Ascending aorta (tissue), 2 donors: Measurements from ENCODE around the gene UNC13C. TPM values are rescaled to one million over a fixed set of nuclear protein-coding genes. Genes with fewer than 3 reads are reported as not detected.
A peak's percentile ranks its signal among the peaks of the same experiment; 100 is the strongest.

ENCODE experiments used
- DNase-seq, 2 donors: peaks; one replicate each; pipeline ENCODE4 v3.0.0-alpha.2; 2019; ENCODE audit warnings: low spot score in 2 of 2
- H3K27ac ChIP-seq, 2 donors: fragments of 200-600 bp; sonication (generic); one replicate each; pipeline ENCODE4 v1.5.1; 2016 to 2017; ENCODE audit warnings: mild to moderate bottlenecking in 1 of 2
- H3K27me3 ChIP-seq: fragments of 200-600 bp; sonication (generic); one replicate; pipeline ENCODE4 v1.5.1; 2017
- H3K36me3 ChIP-seq, 2 donors: fragments of 200-600 bp; sonication (generic); one replicate each; pipeline ENCODE4 v1.5.1; 2016
- H3K4me1 ChIP-seq, 2 donors: fragments of 200-600 bp; sonication (generic); one replicate each; pipeline ENCODE4 v1.5.1; 2016 to 2017; ENCODE audit warnings: mild to moderate bottlenecking in 1 of 2
- H3K4me3 ChIP-seq, 2 donors: fragments of 200-600 bp; sonication (generic); one replicate each; pipeline ENCODE4 v1.5.1; 2016 to 2017; ENCODE audit warnings: mild to moderate bottlenecking in 1 of 2
- H3K9me3 ChIP-seq, 2 donors: fragments of 200-600 bp; sonication (generic); one replicate each; pipeline ENCODE4 v1.5.1; 2016
- intact Hi-C: fragments of 100-400 bp; cut with DNase I; formaldehyde crosslinking; loops from one replicate; pipeline ENCODE4 v1.15.1; 2023
- total RNA-seq: library from RNA; depleted of rRNA; stranded (reverse); fragments of >200 nt; gene quantifications from one replicate; pipeline ENCODE4 v1.1.0, GENCODE V29; 2016
- TF ChIP-seq, protein P1 (sequence below), 3 experiments: fragments of 200-600 bp in 2 of 3; fragments of 450-650 bp in 1 of 3; sonication (generic) in 2 of 3; IDR thresholded peaks; one replicate each; pipeline ENCODE4 v1.5.1; 2016 to 2019; ENCODE audit warnings: antibody characterized with exemption in 3 of 3, mild to moderate bottlenecking in 1 of 3, moderate library complexity in 1 of 3

The UNC13C gene
- total RNA-seq, 1 donor from 2014 or later = 2.0 TPM

DNA sequence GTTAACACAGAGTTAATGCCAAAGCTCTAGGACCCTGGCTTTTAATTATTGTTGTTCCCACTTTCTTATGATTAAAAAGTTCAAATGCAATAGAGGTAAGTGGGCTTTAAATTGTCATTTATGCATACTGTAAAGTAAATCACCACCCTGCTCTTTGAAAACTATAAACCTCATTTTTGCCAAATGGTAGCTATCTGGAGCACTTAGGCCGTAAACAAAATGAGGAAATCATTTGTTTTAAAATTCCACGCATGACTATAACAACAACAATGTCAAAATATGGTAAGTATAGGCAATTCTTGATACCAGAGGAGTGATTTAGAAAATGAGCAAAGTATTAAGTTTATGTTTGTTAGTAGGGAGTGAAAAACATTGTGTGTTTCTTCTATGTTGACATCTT lies 1.8 kb downstream of the UNC13C start:
- intact Hi-C loops = loop anchor here (10.0 kb wide), 1 partner anchor 1425 kb away; the partner anchor contains the start of genes CCPG1 and PIERCE2
- TF ChIP-seq, protein P1, sequence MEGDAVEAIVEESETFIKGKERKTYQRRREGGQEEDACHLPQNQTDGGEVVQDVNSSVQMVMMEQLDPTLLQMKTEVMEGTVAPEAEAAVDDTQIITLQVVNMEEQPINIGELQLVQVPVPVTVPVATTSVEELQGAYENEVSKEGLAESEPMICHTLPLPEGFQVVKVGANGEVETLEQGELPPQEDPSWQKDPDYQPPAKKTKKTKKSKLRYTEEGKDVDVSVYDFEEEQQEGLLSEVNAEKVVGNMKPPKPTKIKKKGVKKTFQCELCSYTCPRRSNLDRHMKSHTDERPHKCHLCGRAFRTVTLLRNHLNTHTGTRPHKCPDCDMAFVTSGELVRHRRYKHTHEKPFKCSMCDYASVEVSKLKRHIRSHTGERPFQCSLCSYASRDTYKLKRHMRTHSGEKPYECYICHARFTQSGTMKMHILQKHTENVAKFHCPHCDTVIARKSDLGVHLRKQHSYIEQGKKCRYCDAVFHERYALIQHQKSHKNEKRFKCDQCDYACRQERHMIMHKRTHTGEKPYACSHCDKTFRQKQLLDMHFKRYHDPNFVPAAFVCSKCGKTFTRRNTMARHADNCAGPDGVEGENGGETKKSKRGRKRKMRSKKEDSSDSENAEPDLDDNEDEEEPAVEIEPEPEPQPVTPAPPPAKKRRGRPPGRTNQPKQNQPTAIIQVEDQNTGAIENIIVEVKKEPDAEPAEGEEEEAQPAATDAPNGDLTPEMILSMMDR (IDR thresholded peaks at IDR 0.05) = no peak
- H3K27ac ChIP-seq = peak overlapping the region in 1 of 2 donors; percentile 34
- H3K9me3 ChIP-seq = no peaks in the 10 kb centered on the region
- no peaks in the 10 kb centered on the region for H3K27me3 ChIP-seq
- no peaks in the 10 kb centered on the region for H3K36me3 ChIP-seq
- no peak for DNase-seq
- H3K4me3 ChIP-seq = peak overlapping the region; percentile 23 to 65
- no peaks in the 10 kb centered on the region for H3K4me1 ChIP-seq

DNA sequence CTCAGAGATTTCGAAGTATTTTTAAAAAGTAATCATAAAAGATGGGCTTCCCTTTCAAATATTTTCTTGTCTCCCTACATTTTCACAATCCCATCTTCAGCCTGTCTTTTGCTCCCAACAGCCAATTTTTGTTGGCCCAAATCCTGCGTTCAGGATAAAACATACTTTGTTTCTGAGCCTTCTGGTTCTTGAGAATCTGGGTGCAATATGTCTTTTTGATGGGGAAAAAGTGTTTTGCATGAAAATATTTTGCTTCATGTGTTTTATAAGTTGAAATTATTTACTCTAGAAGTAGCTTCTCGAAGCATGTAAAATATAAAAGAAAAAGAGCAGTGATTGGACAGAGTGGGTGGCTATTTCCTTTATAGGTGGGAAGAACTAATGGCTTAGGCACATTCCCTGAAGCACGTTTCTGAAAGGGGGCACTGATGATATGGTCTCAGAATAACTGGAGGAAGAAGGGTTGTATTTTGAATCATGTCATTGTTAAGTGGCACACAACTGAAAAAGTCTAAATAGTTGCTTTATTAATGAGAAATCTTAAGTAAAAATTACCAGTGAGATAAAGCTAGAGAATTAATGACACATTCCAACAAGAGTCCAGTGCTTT lies 3.9 kb downstream of the UNC13C start:
- intact Hi-C loops = loop anchor here (10.0 kb wide), 1 partner anchor 1423 kb away; the partner anchor contains the start of genes CCPG1 and PIERCE2
- Histone ChIP-seq H3K9me3 (no peaks in the 10 kb centered on the region), H3K4me3 (peak overlapping the region in 1 of 2 donors; percentile 65), H3K4me1 (no peaks in the 10 kb centered on the region), H3K27ac (peak overlapping the region; percentile 20 to 38), H3K36me3 (no peaks in the 10 kb centered on the region), H3K27me3 (no peaks in the 10 kb centered on the region)
- DNase-seq = no peak
- TF ChIP-seq, protein P1 (IDR thresholded peaks at IDR 0.05) = no peak

DNA sequence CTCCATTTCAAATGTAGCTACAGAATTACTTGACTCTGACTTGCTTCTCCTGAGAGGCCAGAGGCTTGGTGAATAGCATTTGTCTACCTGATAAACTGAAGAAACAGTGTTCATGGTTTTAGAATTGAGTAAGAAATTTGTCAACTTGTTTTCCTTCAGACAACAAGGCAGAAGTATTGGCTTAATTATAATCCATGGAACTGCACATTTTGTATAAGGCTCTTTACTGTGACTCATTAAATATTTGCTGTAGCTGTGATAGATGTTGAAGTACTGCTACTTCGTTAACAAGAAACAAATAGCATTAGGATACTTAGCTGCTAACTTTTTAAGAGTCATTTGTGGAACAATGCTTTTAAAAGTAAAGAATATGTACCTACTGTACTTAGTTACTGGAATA lies 4.6 kb downstream of the UNC13C start:
- Histone ChIP-seq H3K9me3 (no peaks in the 10 kb centered on the region), H3K4me3 (peak overlapping the region in 1 of 2 donors; percentile 65)
- intact Hi-C loops = loop anchor here (10.0 kb wide), 1 partner anchor 1422 kb away; the partner anchor contains the start of genes CCPG1 and PIERCE2

DNA sequence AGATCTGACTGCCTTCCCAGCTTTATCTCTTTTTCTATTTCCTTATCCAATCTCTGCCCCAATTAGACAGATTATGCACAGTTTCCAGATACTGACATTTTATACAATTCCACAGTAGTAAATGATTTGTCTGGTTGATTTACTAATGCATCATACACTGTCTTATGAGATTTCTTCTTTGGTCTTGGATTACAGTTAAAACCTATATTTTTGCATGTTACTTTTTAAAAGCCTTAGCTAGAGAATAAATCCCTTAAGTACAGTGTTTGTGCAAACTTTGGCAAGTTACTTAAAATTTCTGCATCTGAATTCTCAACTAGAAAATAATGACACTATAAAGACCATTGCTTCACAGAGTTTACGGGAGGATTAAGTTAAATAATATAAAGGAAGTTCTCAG lies 6.0 kb downstream of the UNC13C start:
- Histone ChIP-seq H3K4me1 (no peaks in the 10 kb centered on the region), H3K9me3 (no peaks in the 10 kb centered on the region), H3K4me3 (peak overlapping the region in 1 of 2 donors; percentile 65), H3K27me3 (no peaks in the 10 kb centered on the region), H3K27ac (no peak overlapping the region), H3K36me3 (no peaks in the 10 kb centered on the region)
- intact Hi-C loops = loop anchor here (10.0 kb wide), 1 partner anchor 1421 kb away; the partner anchor contains the start of genes CCPG1 and PIERCE2
- DNase-seq = no peak
- TF ChIP-seq, protein P1 (IDR thresholded peaks at IDR 0.05) = no peak

More for the DNA sequence above, 4.6 kb downstream of the UNC13C start:
- Histone ChIP-seq H3K4me1 (no peaks in the 10 kb centered on the region), H3K36me3 (no peaks in the 10 kb centered on the region), H3K27ac (peak overlapping the region; percentile 16 to 38), H3K27me3 (no peaks in the 10 kb centered on the region)
- TF ChIP-seq, protein P1 (IDR thresholded peaks at IDR 0.05) = no peak
- no peak for DNase-seq

DNA sequence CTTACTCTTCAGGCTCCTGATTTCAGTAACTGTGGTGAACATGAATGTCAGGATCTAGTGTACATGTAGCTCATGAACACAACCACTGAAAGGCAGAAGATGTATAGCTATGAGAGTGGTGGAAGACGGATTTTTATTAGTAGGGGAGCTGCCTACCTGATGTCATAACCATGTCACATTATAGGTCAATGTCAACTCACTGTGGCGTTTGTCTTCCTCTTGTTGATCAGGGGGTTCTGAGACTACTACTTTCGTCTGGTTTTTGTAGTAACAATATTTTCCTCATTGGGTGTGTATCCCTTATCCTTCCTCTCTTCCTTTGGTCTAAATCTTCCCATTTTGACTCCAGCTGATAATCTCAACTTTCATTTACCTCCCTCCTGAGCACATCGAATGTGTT lies 7.3 kb downstream of the UNC13C start:
- intact Hi-C loops = loop anchor here (10.0 kb wide), 1 partner anchor 1419 kb away; the partner anchor contains the start of genes CCPG1 and PIERCE2
- TF ChIP-seq, protein P1 (IDR thresholded peaks at IDR 0.05) = no peak
- Histone ChIP-seq H3K36me3 (no peaks in the 10 kb centered on the region), H3K4me3 (no peak overlapping the region), H3K27me3 (no peaks in the 10 kb centered on the region), H3K27ac (no peak overlapping the region), H3K9me3 (no peaks in the 10 kb centered on the region), H3K4me1 (no peaks in the 10 kb centered on the region)
- no peak for DNase-seq
